HG02610 (cell line): ENCODE measurements around the gene DDX56.
"Not testable (repeated sequence)": the region's sequence is repeated elsewhere in the genome, so short reads cannot be mapped to it uniquely, and the experiment has no call there.

ENCODE experiments used
- ATAC-seq: cut with Tn5 transposase; IDR thresholded peaks from one replicate; pipeline ENCODE4 v1.9.1; 2021; ENCODE audit warnings: mild to moderate bottlenecking, moderate library complexity; ENCODE audit not compliant: unreplicated experiment

Gene DDX56

DNA sequence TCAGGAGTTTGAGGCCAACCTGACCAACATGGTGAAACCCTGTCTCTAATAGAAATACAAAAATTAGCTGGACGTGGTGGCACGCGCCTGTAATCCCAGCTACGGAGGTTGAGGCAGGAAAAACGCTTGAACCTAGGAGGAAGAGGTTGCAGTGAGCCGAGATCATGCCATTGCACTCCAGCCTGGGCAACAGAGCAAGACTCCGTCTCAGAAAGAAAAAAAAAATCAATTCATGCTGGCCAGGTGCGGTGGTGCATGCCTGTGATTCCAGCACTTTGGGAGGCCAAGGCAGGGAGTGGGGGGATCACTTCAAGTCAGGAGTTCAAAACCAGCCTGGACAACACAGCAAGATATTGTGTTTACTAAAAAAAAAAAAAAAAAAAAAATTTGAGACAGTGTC, 23.5 kb upstream of the DDX56 start:
- not testable (repeated sequence) for ATAC-seq

GRCh38 chr7:44595934-44596635, 22.4 kb upstream of the DDX56 start:
- no peak for ATAC-seq

- ATAC-seq: no peak
These were observed 17.2 kb upstream of the DDX56 start for GRCh38 chr7:44590910-44591309.

DNA sequence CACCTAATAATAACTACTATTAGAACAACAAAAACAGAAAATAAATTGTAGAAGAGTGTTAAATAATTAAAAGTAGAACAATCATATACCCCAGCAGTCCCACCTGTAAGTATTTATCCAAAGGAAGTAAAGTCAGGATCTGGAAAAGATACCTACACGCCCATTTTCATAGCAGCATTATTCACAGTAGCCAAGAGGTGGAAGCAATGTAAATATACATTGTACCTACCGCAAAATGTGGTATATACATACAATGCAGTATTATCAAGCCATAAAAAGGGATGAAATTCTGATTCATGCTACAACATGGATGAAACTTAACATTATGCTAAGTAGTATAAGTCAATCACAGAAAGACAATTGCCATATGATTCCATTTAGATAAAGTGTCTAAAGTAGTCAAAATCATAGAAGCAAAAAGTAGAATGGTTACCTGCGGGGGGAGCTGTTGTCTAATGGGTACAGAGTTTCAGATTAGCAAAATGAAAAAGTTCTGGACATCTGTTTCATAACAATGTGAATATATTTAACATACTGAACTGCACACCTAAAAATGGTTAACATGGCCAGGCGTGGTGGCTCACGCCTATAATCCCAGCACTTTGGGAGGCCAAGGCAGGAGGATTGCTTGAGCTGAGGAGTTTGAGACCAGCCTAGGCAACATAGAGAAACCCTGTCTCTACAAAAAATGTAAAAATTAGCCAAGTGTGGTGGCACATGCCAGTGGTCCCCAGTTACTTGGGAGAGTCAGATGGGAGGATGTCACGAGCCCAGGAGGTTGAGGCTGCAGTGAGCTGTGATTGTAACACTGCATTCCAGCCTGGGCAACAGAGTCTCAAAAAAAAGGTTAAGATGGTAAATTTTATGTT, 14.4 kb upstream of the DDX56 start:
- ATAC-seq: no peak

DNA sequence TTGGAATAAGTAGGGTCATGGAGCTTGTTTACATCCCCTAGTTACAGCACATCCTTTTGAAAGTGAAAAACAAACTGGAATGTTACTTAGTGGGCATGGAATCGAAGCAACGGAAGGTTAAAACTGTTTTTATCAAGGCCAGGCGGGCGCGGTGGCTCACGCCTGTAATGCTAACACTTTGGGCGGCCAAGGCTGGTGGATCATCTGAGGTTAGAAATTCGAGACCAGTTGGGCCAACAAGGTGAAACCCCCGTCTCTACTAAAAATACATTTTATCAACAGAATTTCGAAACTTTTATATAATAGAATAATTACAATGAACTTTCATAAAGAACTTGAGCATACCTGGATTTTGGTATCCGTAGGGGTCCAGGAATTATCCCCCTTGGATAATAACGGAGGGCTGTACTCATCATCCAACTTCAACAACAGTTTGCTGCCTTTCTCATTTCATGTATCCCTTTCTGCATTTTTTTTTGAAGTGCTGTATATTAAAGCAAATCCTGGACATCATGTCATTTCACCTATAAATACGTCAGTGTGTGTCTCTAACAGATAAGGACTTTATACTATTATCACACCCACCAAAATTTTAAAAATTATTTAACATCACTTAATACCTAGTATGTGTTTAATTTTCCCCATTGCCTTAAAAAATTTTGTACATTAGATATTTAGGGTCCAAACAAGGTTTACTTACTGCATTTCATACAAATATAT, 9.6 kb upstream of the DDX56 start:
- ATAC-seq: no peak

- ATAC-seq: peak; percentile 84
These were observed 8.3 kb upstream of the DDX56 start, which contains the start of gene TMED4 for GRCh38 chr7:44581879-44582603. TMED4 (minus strand) TSS chr7:44582231; CDS start chr7:44582206, 25 bp downstream.

DNA sequence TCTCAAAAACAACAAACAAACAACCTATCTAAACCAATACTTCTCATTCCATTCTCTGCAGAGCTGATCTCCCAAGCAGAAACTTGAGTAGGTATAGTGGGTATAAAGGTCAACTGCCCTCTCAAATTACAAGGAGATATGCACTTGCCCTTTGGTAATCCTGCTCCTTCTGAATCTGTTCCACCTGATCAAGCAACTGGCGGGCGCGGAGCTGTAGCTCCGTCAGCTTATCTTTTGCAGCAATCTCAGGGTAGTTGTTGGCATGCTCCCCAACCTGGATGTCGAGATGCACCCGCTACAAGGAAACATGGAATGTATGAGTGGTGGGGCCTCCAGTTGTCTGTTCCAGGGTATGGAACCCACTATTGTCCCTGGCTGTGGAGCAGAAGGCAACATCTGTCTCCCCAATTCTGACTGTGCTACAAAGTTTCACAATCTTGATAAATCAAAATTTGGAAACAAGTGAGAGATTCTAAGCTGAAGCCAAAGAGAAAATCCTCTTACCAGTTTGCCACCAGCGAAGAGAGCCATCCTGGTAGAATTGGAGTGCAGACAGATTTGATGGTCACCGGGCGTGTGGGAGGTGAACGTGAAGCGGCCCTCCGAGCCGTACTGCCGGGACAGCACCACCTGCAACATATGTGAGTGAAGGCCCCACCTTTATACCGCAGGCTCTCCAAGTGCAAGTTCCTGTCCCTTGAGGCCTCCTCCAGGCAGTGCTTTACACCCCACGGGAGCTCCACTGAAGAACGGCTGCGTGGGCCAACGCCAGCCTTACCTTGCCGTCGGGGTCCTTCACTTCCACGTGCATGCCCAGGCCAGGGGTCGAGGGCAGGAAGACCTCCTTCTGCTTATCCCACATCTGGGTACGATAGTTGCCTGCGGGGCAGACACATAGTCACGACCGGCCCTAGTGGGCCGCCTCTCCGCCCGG, 7.5 kb upstream of the DDX56 start:
- ATAC-seq: peak; percentile 27

DNA sequence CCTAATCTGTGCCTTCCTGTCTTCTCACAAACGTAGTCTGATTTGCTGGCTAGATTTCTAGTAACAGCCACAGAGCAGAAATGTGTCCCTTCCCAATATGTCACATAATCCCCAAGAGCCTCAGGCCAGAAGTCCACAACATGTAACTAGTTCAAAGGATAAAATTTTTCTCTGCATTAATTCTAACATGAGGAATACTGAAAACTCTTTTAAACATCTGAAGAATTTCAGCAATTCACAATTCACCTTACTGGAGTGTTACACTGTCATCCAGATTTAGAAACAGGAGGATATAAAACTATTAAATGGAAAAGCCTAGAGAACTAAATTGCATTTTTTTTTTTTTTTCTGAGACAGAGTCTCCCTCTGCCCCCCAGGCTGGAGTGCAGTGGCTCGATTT, 2.5 kb upstream of the DDX56 start:
- no peak for ATAC-seq

- ATAC-seq: no peak
These were observed 1.3 kb upstream of the DDX56 start for GRCh38 chr7:44575054-44575453.

DNA sequence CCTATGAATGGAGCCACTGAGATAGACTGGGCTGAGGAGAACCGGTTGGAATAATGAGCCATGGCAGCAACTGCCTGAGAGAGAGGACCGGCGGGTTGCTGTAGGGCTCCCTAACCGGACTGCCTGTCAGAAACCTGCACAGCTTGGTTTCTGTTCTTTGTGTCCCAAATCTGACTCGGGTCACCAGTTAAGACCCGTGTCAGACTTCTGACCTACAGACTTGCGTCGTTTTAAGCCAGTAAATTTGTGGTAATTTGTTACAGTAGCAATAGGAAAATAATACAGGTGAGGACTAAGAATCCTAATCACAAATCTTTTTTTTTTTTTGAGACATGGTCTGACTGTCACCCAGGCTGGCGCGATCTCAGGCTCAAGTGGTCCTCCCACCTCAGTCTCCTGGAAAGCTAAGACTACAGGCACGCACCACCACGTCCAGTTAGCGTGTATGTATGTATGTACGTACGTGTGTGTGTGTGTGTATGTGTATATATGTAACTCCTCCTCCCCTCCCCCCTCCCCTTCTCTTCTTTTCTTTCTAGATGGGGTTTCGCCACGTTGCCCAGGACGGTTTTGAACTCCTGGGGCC, 672 bp upstream of the DDX56 start:
- ATAC-seq: no peak

DNA sequence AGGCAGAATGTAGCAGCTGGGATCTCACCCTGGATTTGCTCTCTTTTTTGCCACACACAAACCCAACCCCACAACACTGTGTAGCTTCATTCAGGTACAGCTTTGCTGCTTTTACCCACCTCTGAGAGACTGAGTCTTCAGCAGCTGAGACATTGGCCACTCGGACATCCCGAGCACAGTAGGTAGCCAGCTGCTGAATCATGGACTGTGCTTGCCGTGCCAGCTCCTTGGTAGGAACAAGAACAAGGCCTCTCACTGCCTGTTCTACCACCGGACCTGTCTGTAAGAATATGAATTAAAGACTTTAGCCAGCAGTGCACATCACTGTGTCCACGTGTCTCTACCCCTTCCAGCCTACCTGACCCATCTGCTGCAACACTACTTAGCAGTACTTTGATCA, 937 bp downstream of the DDX56 start:
- no peak for ATAC-seq

- no peak for ATAC-seq
These were observed 3.7 kb downstream of the DDX56 start for GRCh38 chr7:44569959-44570358.

DNA sequence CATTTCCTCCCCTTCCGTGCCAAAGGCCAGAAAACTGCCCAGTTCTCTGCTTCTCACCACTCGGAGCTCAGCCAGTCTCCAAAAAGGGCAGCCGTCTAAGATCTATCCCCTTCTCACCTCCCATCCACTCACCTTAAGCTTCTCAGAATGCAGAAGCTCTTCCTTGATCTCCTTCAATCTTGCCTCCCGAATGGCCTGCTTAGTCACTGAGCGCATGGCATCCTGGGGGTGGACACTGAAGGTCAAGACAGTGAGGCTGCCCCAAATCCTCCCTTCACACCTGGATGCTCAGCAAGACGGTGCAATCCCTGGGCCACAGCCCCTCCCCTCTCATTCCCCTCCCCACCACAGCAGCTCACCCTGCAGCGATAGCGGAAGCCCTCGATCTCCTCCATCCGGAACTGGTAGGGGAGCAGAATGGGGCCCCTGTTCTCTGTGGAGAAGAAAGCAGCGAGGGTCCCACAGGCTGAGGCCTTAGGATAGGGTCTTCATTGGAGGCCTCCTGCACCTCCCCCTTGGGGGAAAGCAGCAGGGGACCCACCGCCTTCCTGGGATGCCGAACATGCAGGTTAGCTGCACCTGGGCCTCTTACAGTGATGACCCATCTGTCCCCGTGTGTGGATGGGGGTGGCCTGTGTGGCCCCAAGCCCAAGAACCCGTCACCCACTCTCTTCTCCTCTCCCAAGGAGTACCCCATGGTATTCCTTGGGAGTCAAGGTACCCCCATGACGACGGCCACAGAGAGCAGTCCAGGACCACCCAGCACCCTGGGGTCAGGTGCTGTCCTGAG, 4.7 kb downstream of the DDX56 start:
- no peak for ATAC-seq

DNA sequence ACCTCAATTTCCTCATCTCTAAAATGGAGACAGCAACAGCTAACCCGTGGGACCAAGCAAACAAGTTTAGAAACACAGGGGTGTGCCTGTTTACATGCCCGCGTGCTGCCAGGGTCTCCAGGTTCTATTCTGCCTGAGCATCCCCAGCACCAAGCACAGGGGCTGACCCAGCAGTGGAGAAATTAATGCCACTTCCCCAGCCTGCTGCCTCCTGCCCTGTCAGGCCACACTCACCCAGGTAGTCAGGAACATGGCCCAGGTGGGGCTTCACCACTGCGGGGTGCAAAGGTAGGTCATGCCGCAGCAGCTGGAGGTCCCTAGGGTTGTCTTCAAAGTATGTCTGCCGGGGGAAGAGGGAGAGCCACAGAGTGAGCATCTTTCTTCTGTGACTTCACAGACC, 5.8 kb downstream of the DDX56 start:
- no peak for ATAC-seq

- ATAC-seq: no peak
These were observed 7.0 kb downstream of the DDX56 start for GRCh38 chr7:44566680-44567079.

GRCh38 chr7:44565795-44566559, 7.7 kb downstream of the DDX56 start:
- ATAC-seq: no peak

DNA sequence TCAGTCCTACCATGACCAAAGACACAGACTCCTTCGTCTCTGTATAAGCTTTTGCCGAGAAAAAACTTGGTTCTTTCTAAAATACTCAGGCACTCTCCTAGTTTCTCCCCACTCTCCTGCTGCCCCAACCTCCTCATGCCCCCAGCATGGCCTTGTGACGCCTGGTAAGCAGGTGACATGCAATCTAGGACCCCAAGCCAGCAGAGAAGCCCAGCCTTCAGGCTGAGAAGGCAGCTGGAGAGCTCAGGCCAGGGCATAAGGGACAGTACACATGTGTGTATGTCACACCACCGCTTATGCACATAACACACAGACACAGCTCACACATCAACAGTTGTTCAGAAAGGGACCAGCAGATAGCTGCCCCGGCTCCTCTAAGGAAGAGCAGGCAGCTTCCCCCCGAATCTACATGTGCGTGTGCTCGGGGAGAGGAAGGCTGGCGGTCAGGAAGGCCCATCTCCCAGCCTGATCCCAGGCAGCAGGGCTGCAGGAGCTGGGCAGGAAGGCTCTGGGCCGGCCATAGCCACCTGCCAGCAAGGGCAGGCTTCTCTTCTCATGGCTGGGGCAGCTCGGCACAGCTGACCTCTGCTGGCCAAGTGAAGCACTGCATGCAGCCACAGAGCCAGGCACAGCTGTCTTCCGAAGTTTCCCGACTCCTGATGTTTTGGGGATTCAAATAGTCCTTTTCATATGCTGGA, 8.5 kb downstream of the DDX56 start:
- peak; percentile 67 for ATAC-seq
